ENCODE measurements around the gene ERN1.

DNA sequence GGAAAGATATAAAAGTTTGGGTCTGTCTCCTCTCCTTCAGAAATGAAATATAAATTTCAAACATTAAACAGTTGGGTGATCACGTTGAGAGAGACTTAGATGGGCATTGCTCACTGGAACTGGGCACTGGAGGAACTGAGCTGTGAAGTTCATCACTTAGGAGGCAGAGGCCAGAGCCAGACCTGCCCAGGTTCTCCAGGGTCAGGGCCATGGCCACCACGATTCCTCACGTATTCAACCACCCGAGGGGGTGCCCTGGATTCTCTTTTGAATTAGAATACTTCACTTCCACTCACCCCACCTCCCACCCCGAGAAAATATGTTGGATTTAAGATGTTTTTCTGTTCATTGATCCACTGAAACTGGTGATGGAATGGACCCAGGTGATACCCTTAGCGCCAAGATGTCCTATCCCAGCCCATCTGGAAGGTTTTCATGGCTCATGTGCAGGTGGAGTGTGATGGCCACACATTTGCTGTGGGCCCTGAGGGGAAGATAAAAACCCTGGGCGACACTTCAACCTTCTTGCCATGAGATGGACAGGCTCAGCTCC is 125.7 kb downstream of the ERN1 start:
- no peak for TF ChIP-seq EP300 (IDR thresholded peaks at IDR 0.05; ENCODE audit: low read depth)
- TF ChIP-seq, protein P1, sequence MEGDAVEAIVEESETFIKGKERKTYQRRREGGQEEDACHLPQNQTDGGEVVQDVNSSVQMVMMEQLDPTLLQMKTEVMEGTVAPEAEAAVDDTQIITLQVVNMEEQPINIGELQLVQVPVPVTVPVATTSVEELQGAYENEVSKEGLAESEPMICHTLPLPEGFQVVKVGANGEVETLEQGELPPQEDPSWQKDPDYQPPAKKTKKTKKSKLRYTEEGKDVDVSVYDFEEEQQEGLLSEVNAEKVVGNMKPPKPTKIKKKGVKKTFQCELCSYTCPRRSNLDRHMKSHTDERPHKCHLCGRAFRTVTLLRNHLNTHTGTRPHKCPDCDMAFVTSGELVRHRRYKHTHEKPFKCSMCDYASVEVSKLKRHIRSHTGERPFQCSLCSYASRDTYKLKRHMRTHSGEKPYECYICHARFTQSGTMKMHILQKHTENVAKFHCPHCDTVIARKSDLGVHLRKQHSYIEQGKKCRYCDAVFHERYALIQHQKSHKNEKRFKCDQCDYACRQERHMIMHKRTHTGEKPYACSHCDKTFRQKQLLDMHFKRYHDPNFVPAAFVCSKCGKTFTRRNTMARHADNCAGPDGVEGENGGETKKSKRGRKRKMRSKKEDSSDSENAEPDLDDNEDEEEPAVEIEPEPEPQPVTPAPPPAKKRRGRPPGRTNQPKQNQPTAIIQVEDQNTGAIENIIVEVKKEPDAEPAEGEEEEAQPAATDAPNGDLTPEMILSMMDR (IDR thresholded peaks at IDR 0.05): no peak
- no peak for TF ChIP-seq POLR2A (IDR thresholded peaks at IDR 0.05)
- TF ChIP-seq POLR2AphosphoS5 (IDR thresholded peaks at IDR 0.05): no peak
